Stomach (tissue), 9 donors: ENCODE measurements around the gene XIAP. TPM values are rescaled to one million over a fixed set of nuclear protein-coding genes. Genes with fewer than 3 reads are reported as not detected.
"Not testable (repeated sequence)": the region's sequence is repeated elsewhere in the genome, so short reads cannot be mapped to it uniquely, and the experiment has no call there.

Experiments used
- DNase-seq, 2 donors: peaks; one replicate each; pipeline versions ENCODE4 v3.0.0 to v3.0.0-alpha.2; 2013 to 2019
- H3K27ac ChIP-seq, 5 donors: fragments of 200-600 bp in 4 of 5; sonication (generic) in 4 of 5; one replicate each; pipeline ENCODE4 v1.5.1; 2013 to 2019; ENCODE audit warnings: mild to moderate bottlenecking in 1 of 5, moderate library complexity in 1 of 5
- H3K27me3 ChIP-seq, 3 donors: fragments of 200-600 bp; sonication (generic); one replicate each; pipeline ENCODE4 v1.5.1; 2017 to 2019; ENCODE audit warnings: mixed run types in 1 of 3
- H3K36me3 ChIP-seq, 4 donors: fragments of 200-600 bp; sonication (generic); 1 replicate in 3 of 4; 2 replicates in 1 of 4; pipeline ENCODE4 v1.5.1; 2016 to 2019
- H3K4me1 ChIP-seq, 4 donors: fragments of 200-600 bp; sonication (generic); one replicate each; pipeline ENCODE4 v1.5.1; 2016 to 2019
- H3K4me3 ChIP-seq, 4 donors: fragments of 200-600 bp; sonication (generic) in 3 of 4; one replicate each; pipeline ENCODE4 v1.5.1; 2016 to 2019; ENCODE audit warnings: mild to moderate bottlenecking in 1 of 4
- H3K9me3 ChIP-seq, 4 donors: fragments of 200-600 bp; sonication (generic); one replicate each; pipeline ENCODE4 v1.5.1; 2016 to 2019
- CTCF ChIP-seq, 7 experiments: fragments of 450-650 bp in 4 of 7; fragments of 200-600 bp in 3 of 7; sonication (generic) in 3 of 7; IDR thresholded peaks; one replicate each; pipeline ENCODE4 v1.5.1; 2016 to 2019; ENCODE audit warnings: antibody characterized with exemption in 7 of 7, control low read depth in 2 of 7, mild to moderate bottlenecking in 1 of 7
- EP300 ChIP-seq: sonication (generic); formaldehyde crosslinking; IDR thresholded peaks from one replicate; pipeline ENCODE4 v1.6.1; 2017; ENCODE audit warnings: antibody characterized with exemption
- POLR2A ChIP-seq, 4 donors: fragments of 450-650 bp; IDR thresholded peaks; one replicate each; pipeline ENCODE4 v1.6.1; 2016; ENCODE audit warnings: antibody characterized with exemption in 4 of 4, control low read depth in 2 of 4, mild to moderate bottlenecking in 1 of 4, moderate library complexity in 1 of 4
- POLR2AphosphoS5 ChIP-seq, 3 donors: sonication (generic); formaldehyde crosslinking; IDR thresholded peaks; one replicate each; pipeline ENCODE4 v1.6.1; 2016; ENCODE audit warnings: antibody characterized with exemption in 3 of 3
- WGBS, 5 donors: extraction: QIAGEN DNeasy Blood & Tissue Kit in 3 of 5; methylation state at CpG; one replicate each; pipeline versions ENCODE4 v1.1.5 to v1.1.7; 2013 to 2018; 5-methylcytosine and 5-hydroxymethylcytosine counted together
- intact Hi-C: fragments of 100-400 bp; cut with DNase I; formaldehyde crosslinking; loops from one replicate; pipeline ENCODE4 v1.15.1; 2023; ENCODE audit warnings: low total_unique reads
- polyA plus RNA-seq, 3 donors: library from polyadenylated mRNA; stranded (reverse); fragments of 200-250 nt; gene quantifications; one replicate each; pipeline ENCODE4 v1.2.3, GENCODE V29; 2013
- total RNA-seq, 5 donors: library from RNA; depleted of rRNA; stranded (reverse); fragments of >200 nt; gene quantifications; one replicate each; pipeline versions ENCODE4 v1.1.0 to v1.2.3, GENCODE V29; 2014 to 2016
- donor health status: healthy with polysubstance abuse.
- donor health status: Bipolar disorder and iron deficiency.
- donor health status: healthy.

Gene XIAP
- total and polyA plus RNA-seq, 8 donors: 5.0 to 47.2 (median 10.3) TPM

- TF ChIP-seq EP300 (no peak), CTCF (IDR thresholded peaks at IDR 0.05) (peak in 4 of 7 experiments; percentile 18 to 49 (median 28)), POLR2AphosphoS5 (IDR thresholded peaks at IDR 0.05) (no peak), POLR2A (IDR thresholded peaks at IDR 0.05) (no peak)
- Histone ChIP-seq H3K27ac (no peak overlapping the region), H3K9me3 (no peaks in the 10 kb centered on the region), H3K27me3 (no peaks in the 10 kb centered on the region), H3K36me3 (peaks cover 0 to 28% (median 14%) of the 10 kb centered on the region in 4 donors), H3K4me1 (no peaks in the 10 kb centered on the region), H3K4me3 (no peak overlapping the region)
- intact Hi-C loops: no loop called here
- peak in 1 of 2 donors; percentile 66 for DNase-seq
Measured at GRCh38 chrX:123884809-123885408, 25.1 kb downstream of the XIAP start.

- TF ChIP-seq POLR2A (IDR thresholded peaks at IDR 0.05) (no peak), POLR2AphosphoS5 (IDR thresholded peaks at IDR 0.05) (no peak), EP300 (no peak)
- no peaks in the 10 kb centered on the region for H3K4me1 ChIP-seq
- H3K9me3 ChIP-seq: no peaks in the 10 kb centered on the region
- intact Hi-C loops: no loop called here
- H3K27ac ChIP-seq: no peak overlapping the region
- no peaks in the 10 kb centered on the region for H3K27me3 ChIP-seq
- DNase-seq: no peak
- 66 to 82% (median 75%) methylated on average over 3 of the region's 3 CpGs for WGBS, 5 donors
- no peak overlapping the region for H3K4me3 ChIP-seq
- H3K36me3 ChIP-seq: peaks cover 0 to 65% (median 53%) of the 10 kb centered on the region in 4 donors
Measured at GRCh38 chrX:123899701-123900100, 39.8 kb downstream of the XIAP start.

- peaks cover 0 to 56% (median 44%) of the 10 kb centered on the region in 4 donors for H3K36me3 ChIP-seq
- intact Hi-C loops, H3K9me3 ChIP-seq, H3K4me3 ChIP-seq, H3K4me1 ChIP-seq, H3K27ac ChIP-seq, DNase-seq, H3K27me3 ChIP-seq: not testable (repeated sequence)
- 92 to 98% (median 97%) methylated on average over 7 of the region's 7 CpGs for WGBS, 5 donors
Measured at GRCh38 chrX:123903261-123903660, 43.4 kb downstream of the XIAP start.

- H3K27ac ChIP-seq: no peak overlapping the region
- no peak overlapping the region for H3K4me3 ChIP-seq
- H3K27me3 ChIP-seq: no peaks in the 10 kb centered on the region
- H3K9me3 ChIP-seq: no peaks in the 10 kb centered on the region
- WGBS, 5 donors: 58 to 78% (median 60%) methylated on average over 2 of the region's 2 CpGs
- no peak for DNase-seq
- no peak for TF ChIP-seq EP300
- no peak for TF ChIP-seq POLR2A (IDR thresholded peaks at IDR 0.05)
- no peak for TF ChIP-seq POLR2AphosphoS5 (IDR thresholded peaks at IDR 0.05)
- no peak for TF ChIP-seq CTCF (IDR thresholded peaks at IDR 0.05)
- intact Hi-C loops: no loop called here
- no peaks in the 10 kb centered on the region for H3K4me1 ChIP-seq
- peaks cover 0 to 45% (median 39%) of the 10 kb centered on the region in 4 donors for H3K36me3 ChIP-seq
Measured at GRCh38 chrX:123905332-123905731, 45.5 kb downstream of the XIAP start.

GRCh38 chrX:123906557-123907316 is 46.9 kb downstream of the XIAP start:
- Histone ChIP-seq H3K36me3 (peaks cover 0 to 37% (median 26%) of the 10 kb centered on the region in 4 donors), H3K4me3 (no peak overlapping the region), H3K27me3 (no peaks in the 10 kb centered on the region), H3K9me3 (no peaks in the 10 kb centered on the region), H3K27ac (no peak overlapping the region), H3K4me1 (no peaks in the 10 kb centered on the region)
- 49 to 75% (median 69%) methylated on average over 8 of the region's 8 CpGs for WGBS, 5 donors
- DNase-seq: no peak
- TF ChIP-seq POLR2AphosphoS5 (IDR thresholded peaks at IDR 0.05): no peak
- no peak for TF ChIP-seq EP300
- intact Hi-C loops: no loop called here

- TF ChIP-seq POLR2A (IDR thresholded peaks at IDR 0.05) (no peak), POLR2AphosphoS5 (IDR thresholded peaks at IDR 0.05) (no peak), EP300 (no peak), CTCF (IDR thresholded peaks at IDR 0.05) (no peak)
- Histone ChIP-seq H3K4me1 (no peaks in the 10 kb centered on the region), H3K4me3 (no peak overlapping the region), H3K27ac (no peak overlapping the region), H3K9me3 (no peaks in the 10 kb centered on the region), H3K27me3 (no peaks in the 10 kb centered on the region), H3K36me3 (peaks cover 0 to 26% (median 10%) of the 10 kb centered on the region in 4 donors)
- intact Hi-C loops: no loop called here
- 78 to 93% (median 83%) methylated on average over 4 of the region's 4 CpGs for WGBS, 5 donors
- no peak for DNase-seq
Measured at GRCh38 chrX:123909523-123909922, 49.7 kb downstream of the XIAP start.
